SKM-1 (cell line): ENCODE data around the gene C9orf40.

Experiments
- DNase-seq: peaks from one replicate; lab custom pipeline; 2025; ENCODE audit not compliant: unreplicated experiment; lab: John Stamatoyannopoulos, UW

Gene C9orf40, protein sequence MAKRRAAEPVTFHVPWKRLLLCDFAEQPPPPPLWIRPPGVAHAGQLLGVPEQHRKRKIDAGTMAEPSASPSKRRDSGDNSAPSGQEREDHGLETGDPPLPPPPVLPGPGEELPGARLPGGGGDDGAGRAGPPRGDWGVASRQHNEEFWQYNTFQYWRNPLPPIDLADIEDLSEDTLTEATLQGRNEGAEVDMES

DNA sequence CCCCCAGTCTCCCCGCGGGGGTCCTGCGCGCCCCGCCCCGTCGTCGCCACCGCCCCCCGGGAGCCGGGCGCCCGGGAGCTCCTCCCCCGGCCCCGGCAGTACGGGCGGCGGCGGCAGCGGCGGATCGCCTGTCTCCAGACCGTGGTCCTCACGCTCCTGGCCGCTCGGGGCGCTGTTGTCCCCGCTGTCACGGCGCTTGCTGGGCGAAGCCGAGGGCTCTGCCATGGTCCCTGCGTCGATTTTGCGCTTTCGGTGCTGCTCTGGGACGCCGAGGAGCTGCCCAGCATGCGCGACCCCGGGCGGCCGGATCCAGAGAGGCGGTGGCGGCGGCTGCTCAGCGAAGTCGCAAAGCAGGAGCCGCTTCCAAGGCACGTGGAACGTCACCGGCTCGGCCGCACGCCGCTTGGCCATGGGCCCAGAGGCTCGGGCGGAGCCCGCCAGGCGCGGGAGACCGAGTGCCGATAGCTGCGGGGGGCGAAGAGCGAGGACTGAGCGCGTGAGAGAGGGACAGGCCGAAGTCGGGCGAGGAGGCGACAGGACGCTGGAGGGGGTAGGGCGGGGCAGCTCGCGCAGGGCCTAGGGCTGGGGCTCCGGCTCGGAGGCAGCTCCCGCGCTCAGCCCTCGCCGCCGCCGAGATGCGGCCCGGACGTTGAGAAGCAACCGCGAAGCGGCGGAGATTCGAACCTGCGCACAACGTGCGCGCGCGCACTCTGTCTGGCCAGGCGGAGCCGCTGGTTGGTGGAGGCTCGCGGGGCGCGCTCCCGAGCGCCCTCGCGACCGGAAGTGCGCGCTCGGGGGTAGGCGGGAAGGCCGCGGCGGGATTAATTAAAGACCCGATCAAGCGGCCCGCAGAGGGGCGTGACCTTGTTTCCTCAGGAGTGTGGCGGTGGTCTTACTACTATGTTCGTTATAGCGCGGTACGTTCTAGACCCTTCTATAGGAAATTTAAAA, at the start of gene C9orf40:
Gene C9orf40 (minus strand): TSS at position 712 of the 951 bp plus-strand sequence. CDS start 301 bp downstream, at position 411.
- peak; percentile 22 for DNase-seq

DNA sequence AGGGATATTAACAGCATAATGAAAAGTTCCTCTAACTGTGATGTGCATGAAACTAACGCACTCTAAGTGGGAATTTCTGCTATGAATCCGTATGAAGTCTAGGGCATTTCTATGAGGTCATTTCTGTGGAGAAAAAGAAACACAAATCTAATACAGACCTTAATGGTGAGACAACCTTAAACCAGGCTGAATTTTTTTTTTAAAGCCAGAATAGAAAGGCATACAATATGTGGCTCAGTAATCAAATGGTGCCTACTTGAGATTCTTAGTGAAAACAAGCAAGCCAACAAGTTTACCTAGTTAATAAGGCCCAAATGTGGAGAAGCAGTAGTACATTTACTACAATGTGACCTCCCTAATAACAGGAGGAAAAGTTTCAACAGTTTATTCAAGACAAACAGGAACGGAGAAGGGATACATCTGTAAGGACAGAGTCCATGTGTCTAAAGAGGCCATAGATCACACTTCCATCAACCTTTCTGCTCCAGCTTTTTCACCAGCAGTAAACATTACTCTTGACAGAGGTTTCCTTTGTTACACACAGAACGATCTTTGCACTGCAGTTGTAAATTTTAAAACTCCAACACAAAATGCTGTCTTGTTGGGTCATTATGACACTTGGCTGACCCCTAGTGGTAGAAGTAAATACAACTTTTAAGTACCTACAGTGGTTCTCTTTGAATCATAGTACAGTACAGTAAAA, 49.2 kb upstream of the C9orf40 start:
- DNase-seq = no peak

DNA sequence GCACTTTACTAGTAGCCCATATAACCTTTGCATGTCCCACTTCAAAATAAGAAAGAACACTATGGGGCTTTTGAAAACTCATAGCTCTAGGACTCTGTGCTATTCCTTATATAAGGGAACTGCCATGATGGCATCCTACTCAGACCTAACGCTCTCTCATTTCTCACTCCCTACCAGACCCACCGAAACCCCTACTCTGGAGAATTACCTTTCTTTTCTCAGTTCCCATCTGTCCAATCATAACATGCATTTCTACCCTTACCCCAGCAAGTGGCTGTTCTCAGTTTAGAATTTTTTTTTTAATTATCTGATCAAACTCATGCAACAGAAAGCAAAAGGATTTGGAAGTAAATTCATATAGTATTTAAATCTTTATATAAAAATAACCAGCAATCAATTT, 48.1 kb upstream of the C9orf40 start:
- no peak for DNase-seq

DNA sequence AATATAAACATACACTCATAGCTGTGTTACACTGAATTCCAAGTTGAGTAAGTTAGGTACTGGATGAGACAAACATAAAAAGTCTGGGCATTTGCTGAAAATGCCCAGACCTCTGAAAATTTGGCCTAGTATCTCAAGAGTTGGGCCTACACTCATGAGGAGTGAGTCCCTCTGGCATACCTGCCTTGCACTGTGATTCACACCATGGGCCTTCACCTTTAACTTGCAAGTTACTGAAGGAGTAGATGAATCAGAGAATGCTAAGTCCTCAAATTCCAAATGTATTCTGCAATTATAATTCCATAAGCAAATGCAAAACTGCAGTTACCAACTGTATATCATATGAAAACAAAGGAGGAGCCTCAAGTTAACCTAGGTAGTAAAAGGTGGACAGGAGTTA, 32.3 kb upstream of the C9orf40 start:
- no peak for DNase-seq

DNA sequence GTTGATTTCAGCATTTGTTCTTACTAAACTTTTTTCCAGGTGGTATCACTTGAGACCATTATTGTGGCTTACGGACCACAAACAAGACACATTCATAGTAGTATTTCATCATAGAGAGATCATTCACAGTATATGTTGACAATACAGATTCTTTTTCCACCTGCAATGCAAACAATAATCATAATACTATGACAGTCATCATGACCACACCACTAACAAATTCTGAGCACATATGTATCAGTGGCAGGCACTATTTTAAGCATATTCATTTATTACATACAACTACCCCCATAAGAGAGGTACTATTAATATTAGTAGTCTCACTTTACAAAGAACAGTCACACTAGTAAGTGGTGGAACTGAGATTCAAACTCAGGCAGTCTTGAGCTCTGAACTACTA, 31.0 kb upstream of the C9orf40 start:
- no peak for DNase-seq

DNA sequence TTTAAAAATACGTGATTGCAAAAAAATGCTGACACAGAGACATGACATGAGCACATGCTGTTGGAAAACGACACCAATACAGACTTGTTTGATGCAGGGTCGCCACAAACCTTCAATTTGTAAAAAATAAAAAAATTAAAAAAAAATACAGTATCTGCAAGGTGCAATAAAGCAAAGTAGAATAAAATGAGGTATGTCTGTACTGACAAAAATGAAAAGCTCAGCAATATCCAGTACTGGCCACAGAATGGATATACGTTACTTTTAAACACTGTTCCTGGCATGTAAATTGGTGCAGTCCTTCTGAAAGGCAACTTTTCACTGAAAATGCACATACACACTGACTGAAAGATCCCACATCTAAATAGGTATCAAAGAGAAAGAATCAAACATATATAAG, 27.1 kb upstream of the C9orf40 start:
- DNase-seq = no peak

DNA sequence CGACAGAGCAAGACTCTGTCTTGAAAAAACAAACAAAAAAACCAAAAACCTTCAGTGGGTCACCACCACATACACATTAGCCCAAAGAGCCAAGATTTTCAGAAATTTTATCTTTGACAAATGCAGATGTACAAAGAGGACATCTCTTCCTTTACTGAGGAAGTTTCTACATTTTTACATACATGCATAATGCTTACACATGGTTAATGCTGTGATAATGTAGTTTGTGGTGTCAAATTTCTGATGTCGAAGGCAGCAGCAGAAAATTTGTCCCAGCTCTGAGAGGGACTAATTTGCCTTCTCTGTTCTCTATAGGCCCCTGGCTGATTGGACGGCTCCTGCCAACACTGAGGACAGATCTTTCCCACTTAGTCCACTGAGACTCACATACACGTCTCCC, 24.6 kb upstream of the C9orf40 start:
- DNase-seq = no peak

DNA sequence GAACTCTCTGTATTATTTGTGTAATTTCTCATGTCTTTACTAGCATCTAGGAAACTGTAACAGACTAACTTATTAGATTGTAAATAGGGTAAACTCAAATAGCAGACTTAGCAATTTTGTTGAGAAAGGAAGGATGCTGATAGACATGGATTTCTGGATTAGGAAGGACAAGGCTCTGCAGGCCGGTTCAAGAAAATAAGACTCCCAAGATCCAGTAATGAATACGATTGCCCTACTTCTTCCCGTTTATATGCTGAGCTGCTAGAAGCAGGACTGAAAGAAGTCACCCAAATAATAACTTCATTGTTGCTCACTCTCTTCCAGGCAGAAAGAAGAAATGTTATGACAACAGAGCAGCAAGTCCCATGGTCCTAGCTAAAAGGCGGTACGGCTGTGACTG, 22.8 kb upstream of the C9orf40 start:
- no peak for DNase-seq

DNA sequence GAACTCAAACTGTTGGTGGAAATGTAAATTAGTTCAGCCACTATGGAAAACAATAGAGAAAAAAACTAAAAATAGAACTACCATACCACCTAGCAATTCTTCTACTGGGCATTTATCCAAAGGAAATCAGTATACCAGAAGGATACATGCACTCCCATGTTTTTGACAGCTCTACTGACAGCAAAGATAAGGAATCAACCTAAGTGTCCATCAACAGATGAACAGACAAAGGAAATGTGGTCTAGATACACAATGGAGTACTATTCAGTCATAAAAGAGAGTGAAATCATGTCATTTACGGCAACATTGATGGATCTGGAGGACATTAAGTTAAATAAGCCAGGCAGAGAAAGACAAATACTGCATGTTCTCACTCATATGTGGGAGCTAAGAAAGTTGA, 21.8 kb upstream of the C9orf40 start:
- no peak for DNase-seq

DNA sequence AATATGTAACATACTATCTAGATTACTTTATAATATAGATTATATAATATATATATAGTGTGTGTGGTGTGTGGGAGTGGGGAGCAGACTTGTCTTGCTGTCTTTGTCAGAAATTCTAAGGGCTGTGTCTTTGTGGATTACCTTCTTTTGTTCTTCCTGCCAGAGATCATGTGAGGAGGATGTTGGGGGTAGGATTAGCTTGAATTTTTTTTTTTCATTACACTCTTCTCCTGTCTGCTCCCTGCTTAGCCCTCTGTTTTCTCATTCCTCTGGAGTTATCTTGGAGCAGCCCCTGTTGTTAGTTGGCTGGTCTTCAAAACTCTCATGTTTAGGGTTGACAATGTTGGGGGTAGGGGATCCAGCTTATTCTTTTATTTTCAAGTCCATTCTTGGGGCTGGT, 21.0 kb upstream of the C9orf40 start:
- DNase-seq = no peak

DNA sequence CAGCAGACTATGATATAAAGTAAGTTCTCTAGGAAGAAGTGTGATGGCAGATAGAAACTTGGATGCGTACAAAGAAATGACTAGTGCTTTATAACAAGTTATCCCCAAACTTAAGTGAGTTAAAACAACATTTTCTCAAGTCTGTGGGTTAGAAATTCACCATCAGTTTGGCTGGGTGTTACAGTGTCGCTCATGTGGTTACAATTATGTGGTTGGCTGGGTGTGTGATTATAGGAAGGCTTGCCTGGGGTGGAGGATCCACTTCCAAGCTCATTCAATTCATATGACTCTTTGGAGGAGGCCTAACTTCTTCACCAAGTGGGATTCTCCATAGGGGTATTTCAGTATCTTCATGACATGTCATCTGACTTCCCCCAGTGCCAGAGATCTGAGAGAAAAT, 10.3 kb upstream of the C9orf40 start:
- no peak for DNase-seq

DNA sequence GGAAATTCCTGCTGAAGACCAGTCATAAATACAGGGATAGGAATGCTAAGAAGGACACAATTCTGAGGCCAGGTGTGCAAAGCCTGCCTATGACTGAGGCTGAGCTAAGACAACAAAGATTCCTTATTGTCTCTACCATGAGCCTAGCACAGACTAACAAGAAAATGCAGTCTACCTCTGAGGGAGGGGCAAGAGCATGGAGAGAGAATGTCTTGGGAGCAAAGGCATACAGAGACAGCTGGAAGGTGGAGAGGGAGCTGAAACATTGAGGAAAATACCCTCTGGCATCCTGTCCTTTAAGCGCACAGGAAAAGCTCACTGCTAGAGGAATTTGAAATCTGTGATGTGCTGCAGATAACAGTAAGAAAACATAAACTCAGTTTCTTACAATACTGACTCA, 8.8 kb upstream of the C9orf40 start:
- DNase-seq = no peak

DNA sequence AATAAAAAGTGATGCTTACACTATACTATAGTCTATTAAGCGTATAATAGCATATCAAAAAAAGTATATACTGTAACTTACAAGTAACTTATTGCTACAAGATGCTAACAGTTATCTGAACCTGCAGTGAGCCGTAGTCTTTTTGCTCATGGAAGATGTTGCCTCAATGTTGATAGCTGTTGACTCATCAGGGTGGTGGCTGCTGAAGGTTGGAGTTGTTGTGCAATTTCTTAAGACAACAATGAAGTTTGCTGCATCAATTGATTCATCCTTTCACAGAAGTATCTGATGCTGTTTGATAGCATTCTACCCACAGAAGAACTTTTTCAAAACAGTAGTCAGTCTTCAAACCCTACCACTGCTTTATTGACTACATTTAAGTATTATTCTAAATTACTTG, 7.8 kb upstream of the C9orf40 start:
- DNase-seq = peak; percentile 1

DNA sequence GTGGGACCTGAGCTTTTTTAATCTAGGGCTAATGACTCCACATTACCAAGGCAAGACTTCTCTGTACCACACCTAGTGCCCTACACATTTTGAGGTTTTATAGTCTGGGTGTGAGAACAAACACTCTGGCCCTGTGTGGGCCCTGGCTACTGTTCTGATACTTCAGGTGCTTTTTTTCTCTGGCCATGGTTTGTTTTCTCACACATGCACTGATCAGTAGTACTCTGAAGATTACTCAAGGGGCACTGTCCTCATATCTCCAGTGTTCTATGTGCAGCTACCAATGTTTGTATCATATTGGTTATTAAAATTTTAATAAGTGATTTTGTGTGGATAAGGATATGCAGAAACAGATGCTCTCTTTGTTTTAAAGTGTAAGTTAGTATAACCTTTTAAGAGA, 5.9 kb upstream of the C9orf40 start:
- no peak for DNase-seq

DNA sequence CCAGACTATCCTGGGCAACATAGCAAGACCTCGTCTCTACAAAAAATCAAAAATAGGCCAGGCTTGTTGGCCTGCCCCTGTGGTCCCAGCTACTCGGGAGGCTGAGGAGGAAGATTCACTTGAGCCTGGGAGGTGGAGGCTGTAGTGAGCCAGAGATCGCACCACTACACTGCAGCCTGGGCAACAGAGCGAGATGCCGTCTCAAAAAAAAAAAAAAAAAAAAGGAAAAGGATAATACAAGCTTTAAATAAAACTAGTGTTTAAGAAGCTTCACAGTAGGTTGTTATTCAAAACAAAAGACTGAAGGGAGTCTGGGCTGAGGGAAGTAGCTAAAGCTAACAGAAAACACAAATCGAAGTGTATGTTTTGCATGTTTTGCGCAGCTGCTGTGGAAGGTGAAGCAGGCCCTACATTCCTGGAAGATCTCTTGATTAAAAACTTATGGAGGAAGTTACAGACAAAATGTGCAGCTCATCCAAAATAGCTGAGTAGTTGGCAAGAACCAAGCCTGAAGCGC, 581 bp upstream of the C9orf40 start:
- DNase-seq = no peak

DNA sequence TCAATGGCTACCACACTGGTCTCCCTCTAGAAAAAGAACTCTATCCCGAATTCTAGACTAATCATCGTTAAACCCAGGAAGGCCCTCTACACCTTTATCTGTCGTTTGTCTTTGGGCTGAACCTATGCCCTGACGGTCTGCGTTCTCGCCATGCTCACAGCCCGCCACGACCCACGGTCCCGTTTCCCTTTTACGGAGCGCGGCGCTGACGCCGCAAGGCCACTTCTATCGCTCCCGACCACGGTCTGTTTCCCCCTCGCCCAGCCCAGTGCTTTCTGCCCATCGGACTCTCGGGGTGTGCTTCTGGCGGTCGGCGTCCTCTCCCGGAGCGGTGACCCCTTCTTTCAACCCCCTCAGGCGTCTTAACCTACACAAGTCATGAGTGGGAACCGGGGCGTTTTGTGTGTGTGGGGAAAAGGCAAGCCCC, 974 bp downstream of the C9orf40 start:
- DNase-seq = no peak

DNA sequence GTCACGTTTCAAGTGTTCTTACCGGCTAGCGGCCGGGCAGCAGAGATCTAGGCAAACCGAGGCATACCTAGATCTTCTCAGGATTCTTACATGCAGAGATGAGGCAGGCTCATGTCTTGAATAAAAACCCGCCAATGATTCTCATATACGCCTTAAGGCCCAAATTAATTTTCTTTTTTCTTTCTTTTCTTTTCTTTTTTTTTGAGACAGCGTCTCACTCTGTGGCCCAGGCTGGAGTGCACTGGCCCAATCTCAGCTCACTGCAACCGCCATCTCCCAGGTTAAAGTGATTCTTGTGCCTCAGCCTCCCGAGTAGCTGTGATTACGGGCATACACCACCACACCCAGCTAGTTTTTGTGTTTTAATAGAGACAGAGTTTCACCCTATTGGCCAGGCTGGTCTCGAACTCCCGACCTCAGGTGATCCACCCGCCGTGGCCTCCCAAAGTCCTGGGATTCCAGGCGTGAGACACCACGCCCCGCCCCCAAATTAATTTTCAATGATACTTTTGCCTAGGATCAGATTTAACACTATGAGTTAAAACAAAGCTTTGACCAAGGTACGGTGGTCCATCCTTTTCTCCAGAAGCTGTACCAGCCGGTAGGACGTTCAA, 1.5 kb downstream of the C9orf40 start:
- no peak for DNase-seq

DNA sequence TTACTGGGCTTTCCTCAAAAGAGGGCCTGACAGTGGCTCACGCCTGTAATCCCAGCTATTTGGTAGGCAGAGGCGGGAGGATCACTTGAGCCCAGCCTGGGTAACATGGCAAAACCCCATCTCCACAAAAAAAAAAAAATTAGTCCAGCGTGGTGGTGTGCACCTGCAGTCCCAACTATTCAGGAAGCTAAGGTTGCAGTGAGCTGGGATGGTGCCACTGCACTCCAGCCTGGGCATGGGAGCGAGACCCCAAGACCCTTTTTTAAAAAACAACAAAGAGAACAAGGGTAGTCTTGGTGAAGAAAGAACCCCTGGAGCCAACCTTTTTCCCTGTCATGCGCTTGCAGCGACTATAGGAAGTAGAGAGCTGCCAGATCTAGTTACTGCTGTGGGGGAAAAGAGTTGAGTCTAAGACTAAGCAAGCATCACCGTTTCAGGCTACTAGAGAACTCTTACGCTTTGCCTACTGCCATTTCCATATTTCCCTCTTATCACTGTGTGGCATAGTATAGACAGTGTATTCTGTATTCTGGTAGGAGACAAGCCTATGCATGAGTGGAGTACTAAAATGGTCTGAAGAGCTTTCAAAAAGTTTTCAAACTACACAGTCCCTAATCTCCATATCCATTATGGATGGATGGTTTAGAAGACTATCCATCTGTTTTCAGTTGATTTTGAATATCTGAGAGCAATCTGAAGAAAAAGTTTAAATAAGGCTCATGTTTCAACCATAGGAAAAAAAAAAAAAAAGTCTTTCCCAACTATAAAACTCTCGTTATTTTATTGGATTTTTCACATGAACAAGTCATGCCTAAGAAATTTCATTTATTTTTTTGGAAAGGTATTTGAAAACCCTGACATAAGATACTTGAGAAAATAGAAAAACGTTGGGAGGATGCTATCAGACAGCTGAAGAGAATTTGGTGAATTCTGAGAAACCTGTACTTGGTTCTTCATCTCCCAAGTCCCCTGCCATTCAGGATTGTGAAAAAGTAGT, 2.6 kb downstream of the C9orf40 start:
- DNase-seq = no peak

DNA sequence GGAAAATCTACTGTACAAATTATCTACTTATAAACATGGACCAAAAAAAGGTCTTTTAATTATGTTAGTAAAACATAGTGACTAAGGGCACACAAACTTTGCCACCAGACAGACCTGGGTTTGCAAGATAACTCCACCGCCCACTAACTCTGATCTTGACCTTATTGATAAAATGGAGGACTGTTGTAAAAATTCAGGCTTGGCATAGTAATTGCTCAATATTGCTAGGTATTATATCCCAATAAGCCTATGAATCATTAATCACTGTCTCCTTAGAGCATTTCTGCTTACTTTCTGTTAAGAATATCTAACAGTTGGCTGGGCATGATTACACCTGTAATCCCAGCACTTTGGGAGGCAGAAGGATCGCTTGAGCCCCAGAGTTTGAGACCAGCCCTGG, 3.8 kb downstream of the C9orf40 start:
- DNase-seq = no peak

DNA sequence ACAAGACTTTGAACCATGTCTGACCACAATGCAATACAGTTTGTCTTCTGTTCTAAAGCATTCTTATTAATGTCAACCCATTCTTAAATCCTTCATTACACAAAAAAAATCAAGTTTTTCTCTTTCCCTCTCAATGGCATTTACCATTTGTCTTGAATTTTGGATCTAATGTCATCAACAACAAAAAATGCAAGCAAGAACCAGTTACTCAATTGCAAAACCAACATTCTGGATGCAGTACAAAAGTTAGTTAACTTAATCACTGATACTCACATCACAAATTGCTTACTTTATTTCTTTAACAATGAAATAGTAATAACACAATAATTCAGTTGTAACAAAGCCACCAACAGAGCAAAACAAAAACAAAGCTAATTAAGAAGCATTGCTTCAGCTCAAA, 6.0 kb downstream of the C9orf40 start:
- no peak for DNase-seq
